Body of pancreas (tissue), 4 donors: ENCODE measurements around the gene EAF1. TPM values are rescaled to one million over a fixed set of nuclear protein-coding genes. Genes with fewer than 3 reads are reported as not detected.
"Not testable (repeated sequence)": the region's sequence is repeated elsewhere in the genome, so short reads cannot be mapped to it uniquely, and the experiment has no call there.

ENCODE experiments used
- ATAC-seq: fragments of 150-250 bp; one replicate; pipeline ENCODE4 v1.9.1; 2016
- DNase-seq, 4 donors: peaks; one replicate each; pipeline ENCODE4 v3.0.0-alpha.2; 2019
- H3K27ac ChIP-seq, 4 donors: fragments of 200-600 bp; sonication (generic); 1 replicate in 3 of 4; 2 replicates in 1 of 4; pipeline versions ENCODE4 v1.5.1 to v1.6.1; 2016 to 2019; ENCODE audit warnings: mild to moderate bottlenecking in 1 of 4, mixed read lengths in 1 of 4, moderate library complexity in 1 of 4
- H3K27me3 ChIP-seq, 2 donors: fragments of 200-600 bp; sonication (generic); one replicate each; pipeline ENCODE4 v1.6.0; 2016; ENCODE audit warnings: mild to moderate bottlenecking in 1 of 2
- H3K36me3 ChIP-seq, 2 donors: fragments of 200-600 bp; sonication (generic); replicated peaks in 1 of 2; 2 replicates each; pipeline ENCODE4 v1.5.1; 2016; ENCODE audit warnings: low read depth in 2 of 2; ENCODE audit not compliant: insufficient read depth in 1 of 2
- H3K4me1 ChIP-seq: fragments of 200-600 bp; sonication (generic); one replicate; pipeline ENCODE4 v1.6.0; 2016
- H3K4me3 ChIP-seq, 2 donors: fragments of 200-600 bp; sonication (generic); 1 replicate in 1 of 2; 2 replicates in 1 of 2; pipeline ENCODE4 v1.5.1; 2016 to 2019
- H3K9me3 ChIP-seq, 3 donors: fragments of 200-600 bp; sonication (generic); 1 replicate in 2 of 3; 2 replicates in 1 of 3; pipeline ENCODE4 v1.5.1; 2016
- POLR2A ChIP-seq, 3 donors: fragments of 450-650 bp; IDR thresholded peaks; one replicate each; pipeline ENCODE4 v1.6.1; 2016; ENCODE audit warnings: antibody characterized with exemption in 3 of 3, mild to moderate bottlenecking in 2 of 3
- WGBS, 2 donors: methylation state at CpG; one replicate each; pipeline ENCODE4 v1.1.5; 2017; 5-methylcytosine and 5-hydroxymethylcytosine counted together
- intact Hi-C: fragments of 100-400 bp; cut with DNase I; formaldehyde crosslinking; loops from one replicate; pipeline ENCODE4 v1.15.1; 2023
- total RNA-seq, 2 donors: library from RNA; depleted of rRNA; stranded (reverse); fragments of >200 nt; gene quantifications; one replicate each; pipeline ENCODE4 v1.1.0, GENCODE V29; 2016
- TF ChIP-seq, protein P1 (sequence below), 7 experiments: fragments of 450-650 bp in 4 of 7; fragments of 200-600 bp in 3 of 7; sonication (generic) in 3 of 7; IDR thresholded peaks; one replicate each; pipeline ENCODE4 v1.5.1; 2016 to 2019; ENCODE audit warnings: antibody characterized with exemption in 7 of 7

Gene EAF1
- total RNA-seq, 2 donors from 2014 or later = 9.1 to 12.9 TPM

DNA sequence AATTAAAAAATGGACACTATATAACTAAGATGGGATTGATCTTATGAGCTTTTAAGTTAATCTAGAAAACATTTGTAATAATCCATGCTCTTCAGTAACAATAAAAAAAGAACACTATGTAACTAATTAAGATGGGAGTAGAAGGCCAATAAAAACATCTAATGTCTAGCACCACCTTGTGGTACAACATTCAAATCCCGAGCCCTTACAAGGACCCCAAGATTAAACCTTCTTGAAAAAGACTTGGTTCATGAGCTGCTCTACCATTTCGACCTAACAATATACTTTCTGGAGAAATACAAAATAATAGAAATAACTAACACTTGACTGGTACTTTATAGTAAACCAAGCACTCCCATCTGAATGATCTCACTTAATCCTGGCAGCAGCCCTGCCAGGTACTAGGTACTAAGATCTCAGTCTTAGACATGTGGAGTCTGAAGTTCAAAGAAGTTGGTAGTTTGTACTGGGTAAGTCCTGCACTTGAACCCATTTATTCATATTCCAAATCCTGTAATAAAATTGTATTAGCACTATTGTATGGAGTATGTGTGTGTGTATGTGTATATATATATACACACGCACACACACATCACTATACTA, 21.8 kb upstream of the EAF1 start:
- DNase-seq (peak in 1 of 4 donors; percentile 37), ATAC-seq (no peak)
- Histone ChIP-seq H3K27ac (no peak overlapping the region), H3K36me3 (no peaks in the 10 kb centered on the region), H3K4me1 (no peaks in the 10 kb centered on the region), H3K9me3 (no peaks in the 10 kb centered on the region), H3K4me3 (no peak overlapping the region), H3K27me3 (no peaks in the 10 kb centered on the region)
- 36 to 38% methylated on average over 3 of the region's 3 CpGs for whole genome bisulfite sequencing, 2 donors
- intact Hi-C loops = no loop called here
- no peak for TF ChIP-seq POLR2A (IDR thresholded peaks at IDR 0.05)
- TF ChIP-seq, protein P1, sequence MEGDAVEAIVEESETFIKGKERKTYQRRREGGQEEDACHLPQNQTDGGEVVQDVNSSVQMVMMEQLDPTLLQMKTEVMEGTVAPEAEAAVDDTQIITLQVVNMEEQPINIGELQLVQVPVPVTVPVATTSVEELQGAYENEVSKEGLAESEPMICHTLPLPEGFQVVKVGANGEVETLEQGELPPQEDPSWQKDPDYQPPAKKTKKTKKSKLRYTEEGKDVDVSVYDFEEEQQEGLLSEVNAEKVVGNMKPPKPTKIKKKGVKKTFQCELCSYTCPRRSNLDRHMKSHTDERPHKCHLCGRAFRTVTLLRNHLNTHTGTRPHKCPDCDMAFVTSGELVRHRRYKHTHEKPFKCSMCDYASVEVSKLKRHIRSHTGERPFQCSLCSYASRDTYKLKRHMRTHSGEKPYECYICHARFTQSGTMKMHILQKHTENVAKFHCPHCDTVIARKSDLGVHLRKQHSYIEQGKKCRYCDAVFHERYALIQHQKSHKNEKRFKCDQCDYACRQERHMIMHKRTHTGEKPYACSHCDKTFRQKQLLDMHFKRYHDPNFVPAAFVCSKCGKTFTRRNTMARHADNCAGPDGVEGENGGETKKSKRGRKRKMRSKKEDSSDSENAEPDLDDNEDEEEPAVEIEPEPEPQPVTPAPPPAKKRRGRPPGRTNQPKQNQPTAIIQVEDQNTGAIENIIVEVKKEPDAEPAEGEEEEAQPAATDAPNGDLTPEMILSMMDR (IDR thresholded peaks at IDR 0.05) = peak; percentile 33 to 64 (median 51)

DNA sequence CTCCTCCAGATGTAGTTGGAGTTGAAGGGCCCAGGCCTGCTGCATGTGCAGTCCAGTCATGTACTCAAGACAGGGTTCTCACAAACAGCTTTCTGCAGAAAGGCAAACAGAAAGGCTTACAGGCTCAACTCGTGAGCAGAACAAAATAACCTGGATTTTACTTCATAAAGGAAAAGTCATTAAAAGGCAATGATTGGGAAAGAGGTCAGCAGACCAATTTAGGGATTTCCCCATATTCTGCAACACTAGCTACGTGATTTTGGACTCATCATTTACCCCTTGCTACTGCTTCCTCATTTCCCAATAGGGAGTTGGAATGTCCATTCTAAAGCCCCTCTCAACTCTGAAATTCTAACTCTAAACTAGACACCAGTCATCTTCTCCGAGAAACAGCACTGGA, 18.2 kb upstream of the EAF1 start:
- no peak for ATAC-seq
- peaks cover 0 to 7% of the 10 kb centered on the region in 2 donors for H3K36me3 ChIP-seq
- 69 to 79% methylated on average over 3 of the region's 3 CpGs for WGBS, 2 donors
- no peak overlapping the region for H3K4me3 ChIP-seq
- no peaks in the 10 kb centered on the region for H3K4me1 ChIP-seq
- no peak overlapping the region for H3K27ac ChIP-seq
- intact Hi-C loops = no loop called here
- no peak for DNase-seq
- TF ChIP-seq, protein P1 (IDR thresholded peaks at IDR 0.05) = no peak
- TF ChIP-seq POLR2A (IDR thresholded peaks at IDR 0.05) = no peak
- no peaks in the 10 kb centered on the region for H3K27me3 ChIP-seq
- no peaks in the 10 kb centered on the region for H3K9me3 ChIP-seq

DNA sequence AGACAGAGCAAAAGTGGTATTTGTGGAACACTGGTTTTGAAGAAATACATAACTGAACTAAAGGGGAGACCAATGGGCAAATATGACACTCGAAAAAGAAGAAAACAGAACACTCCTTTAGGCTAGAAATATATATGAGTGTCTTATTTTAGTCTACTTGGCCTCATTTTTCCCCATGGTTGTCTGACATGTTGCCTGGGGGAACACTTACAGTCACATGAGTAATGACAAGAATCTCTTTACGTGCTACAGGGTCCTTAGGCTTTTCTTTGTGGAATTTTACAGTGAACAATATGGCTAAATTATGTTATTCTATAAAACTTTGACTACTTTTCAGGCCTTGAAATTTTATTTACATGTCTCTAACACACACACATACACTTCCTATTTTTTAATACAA, 17.6 kb upstream of the EAF1 start:
- 91 to 94% methylated on average over 2 of the region's 2 CpGs for WGBS, 2 donors
- no peaks in the 10 kb centered on the region for H3K27me3 ChIP-seq
- intact Hi-C loops = no loop called here
- ATAC-seq (no peak), DNase-seq (no peak)
- no peaks in the 10 kb centered on the region for H3K4me1 ChIP-seq
- TF ChIP-seq, protein P1 (IDR thresholded peaks at IDR 0.05) = no peak
- TF ChIP-seq POLR2A (IDR thresholded peaks at IDR 0.05) = no peak
- H3K27ac ChIP-seq = no peak overlapping the region
- peaks cover 0 to 8% of the 10 kb centered on the region in 2 donors for H3K36me3 ChIP-seq
- H3K9me3 ChIP-seq = no peaks in the 10 kb centered on the region
- no peak overlapping the region for H3K4me3 ChIP-seq

DNA sequence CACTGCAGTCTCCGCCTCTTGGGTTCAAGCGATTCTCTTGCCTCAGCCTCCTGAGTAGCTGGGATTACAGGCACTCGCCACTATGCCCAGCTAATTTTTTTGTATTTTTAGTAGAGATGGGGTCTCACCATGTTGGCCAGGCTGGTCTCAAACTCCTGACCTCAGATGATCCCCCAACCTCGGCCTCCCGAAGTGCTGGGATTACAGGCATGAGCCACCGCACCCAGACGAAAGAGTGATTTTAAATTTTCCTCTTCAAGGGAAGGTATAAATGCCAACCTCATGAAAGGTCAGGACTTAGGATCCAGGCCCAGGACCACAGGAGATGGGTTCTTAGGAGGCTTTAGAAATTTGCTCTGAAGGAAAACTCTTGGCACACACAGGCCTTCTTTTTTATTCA, 16.4 kb upstream of the EAF1 start:
- 95% methylated on average over 7 of the region's 7 CpGs for WGBS, 2 donors
- ATAC-seq, H3K27ac ChIP-seq, intact Hi-C loops, H3K9me3 ChIP-seq, H3K36me3 ChIP-seq, H3K4me3 ChIP-seq, H3K4me1 ChIP-seq, H3K27me3 ChIP-seq, DNase-seq: not testable (repeated sequence)

DNA sequence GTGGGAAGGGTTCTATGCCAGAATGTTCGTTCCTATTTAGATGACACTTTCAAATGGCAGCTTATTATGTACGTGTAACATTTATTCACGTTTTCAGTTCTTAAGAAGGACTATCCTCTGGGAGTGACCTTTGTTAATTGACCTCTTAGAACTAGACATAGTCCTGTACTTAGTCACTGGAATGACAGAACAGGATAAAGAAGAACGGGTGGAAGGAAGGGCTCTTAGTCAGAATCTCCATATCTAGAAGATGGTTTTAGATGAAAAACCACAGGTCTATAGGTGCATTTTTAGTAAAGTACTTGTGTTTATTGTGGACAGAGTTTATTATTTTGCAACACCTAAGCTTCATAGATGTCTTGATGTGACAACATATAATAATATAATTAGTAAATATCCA, 6.5 kb upstream of the EAF1 start:
- Histone ChIP-seq H3K27me3 (no peaks in the 10 kb centered on the region), H3K27ac (no peak overlapping the region), H3K9me3 (no peaks in the 10 kb centered on the region), H3K4me3 (no peak overlapping the region), H3K36me3 (no peaks in the 10 kb centered on the region), H3K4me1 (peaks cover 4% of the 10 kb centered on the region)
- 78 to 80% methylated on average over 4 of the region's 4 CpGs for WGBS, 2 donors
- ATAC-seq (no peak), DNase-seq (no peak)
- intact Hi-C loops = no loop called here
- TF ChIP-seq POLR2A (IDR thresholded peaks at IDR 0.05) = no peak
- TF ChIP-seq, protein P1 (IDR thresholded peaks at IDR 0.05) = no peak
